ENCODE measurements around the gene PDZRN4. TPM values are rescaled to one million over a fixed set of nuclear protein-coding genes. Genes with fewer than 3 reads are reported as not detected.

PDZRN4 gene
- total RNA-seq, 1 donor: not detected

DNA sequence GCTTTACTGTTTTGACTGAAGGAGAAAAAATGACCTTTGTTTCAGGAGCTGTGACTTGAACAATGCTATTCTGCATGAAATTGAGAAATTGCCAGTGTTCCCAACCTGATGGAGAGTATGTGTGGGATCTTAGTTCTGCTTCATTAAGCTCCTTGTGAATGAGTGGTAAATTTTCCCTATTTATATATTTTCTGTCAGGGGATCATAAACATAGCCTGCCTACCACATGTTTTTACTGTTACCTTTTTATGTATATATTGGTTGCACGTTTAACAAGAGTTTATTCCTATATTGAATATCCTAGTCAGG lies 271.7 kb downstream of the PDZRN4 start:
- H3K9me3 ChIP-seq (ENCODE audit: low read depth, low read length): no peaks in the 10 kb centered on the region

GRCh38 chr12:41460906-41461305 lies 272.8 kb downstream of the PDZRN4 start:
- H3K27ac ChIP-seq (ENCODE audit: low read depth, low read length): no peak overlapping the region
- H3K27me3 ChIP-seq (ENCODE audit: insufficient read depth, low read length): no peaks in the 10 kb centered on the region
- H3K4me2 ChIP-seq (ENCODE audit: insufficient read depth, low read length): no peak overlapping the region
- H3K36me3 ChIP-seq (ENCODE audit: insufficient read depth, low read length): no peaks in the 10 kb centered on the region
- H4K20me1 ChIP-seq (ENCODE audit: insufficient read depth, low read length): no peaks in the 10 kb centered on the region
- no peaks in the 10 kb centered on the region for H3K9me3 ChIP-seq (ENCODE audit: low read depth, low read length)
- no peak overlapping the region for H3K4me3 ChIP-seq (ENCODE audit: insufficient read depth, low read length)
- H3K4me1 ChIP-seq (ENCODE audit: insufficient read depth, low read length): no peaks in the 10 kb centered on the region
- no peaks in the 10 kb centered on the region for H3K79me2 ChIP-seq (ENCODE audit: insufficient read depth, low read length)
- TF ChIP-seq CTCF (IDR thresholded peaks at IDR 0.05; ENCODE audit: extremely low read depth, low read depth, low read length): no peak
- no peak overlapping the region for H2AFZ ChIP-seq (ENCODE audit: low read length)
- no peak for DNase-seq (ENCODE audit: insufficient read length, low spot score, missing footprints)

More for the DNA sequence above, 271.7 kb downstream of the PDZRN4 start:
- no peak overlapping the region for H3K27ac ChIP-seq (ENCODE audit: low read depth, low read length)
- H2AFZ ChIP-seq (ENCODE audit: low read length): no peak overlapping the region
- H3K4me1 ChIP-seq (ENCODE audit: insufficient read depth, low read length): no peaks in the 10 kb centered on the region
- no peak for TF ChIP-seq CTCF (IDR thresholded peaks at IDR 0.05; ENCODE audit: extremely low read depth, low read depth, low read length)
- no peak overlapping the region for H3K4me3 ChIP-seq (ENCODE audit: insufficient read depth, low read length)
- no peaks in the 10 kb centered on the region for H3K36me3 ChIP-seq (ENCODE audit: insufficient read depth, low read length)
- H3K79me2 ChIP-seq (ENCODE audit: insufficient read depth, low read length): no peaks in the 10 kb centered on the region
- H3K27me3 ChIP-seq (ENCODE audit: insufficient read depth, low read length): no peaks in the 10 kb centered on the region
- H3K4me2 ChIP-seq (ENCODE audit: insufficient read depth, low read length): no peak overlapping the region
- no peak for DNase-seq (ENCODE audit: insufficient read length, low spot score, missing footprints)
- H4K20me1 ChIP-seq (ENCODE audit: insufficient read depth, low read length): no peaks in the 10 kb centered on the region

GRCh38 chr12:41462312-41462711 lies 274.2 kb downstream of the PDZRN4 start:
- no peak overlapping the region for H3K4me3 ChIP-seq (ENCODE audit: insufficient read depth, low read length)
- no peak overlapping the region for H2AFZ ChIP-seq (ENCODE audit: low read length)
- no peaks in the 10 kb centered on the region for H3K4me1 ChIP-seq (ENCODE audit: insufficient read depth, low read length)
- H3K79me2 ChIP-seq (ENCODE audit: insufficient read depth, low read length): no peaks in the 10 kb centered on the region
- H3K27ac ChIP-seq (ENCODE audit: low read depth, low read length): no peak overlapping the region
- DNase-seq (ENCODE audit: insufficient read length, low spot score, missing footprints): no peak
- H3K36me3 ChIP-seq (ENCODE audit: insufficient read depth, low read length): no peaks in the 10 kb centered on the region
- H4K20me1 ChIP-seq (ENCODE audit: insufficient read depth, low read length): no peaks in the 10 kb centered on the region
- H3K27me3 ChIP-seq (ENCODE audit: insufficient read depth, low read length): no peaks in the 10 kb centered on the region
- H3K4me2 ChIP-seq (ENCODE audit: insufficient read depth, low read length): no peak overlapping the region
- TF ChIP-seq CTCF (IDR thresholded peaks at IDR 0.05; ENCODE audit: extremely low read depth, low read depth, low read length): no peak
- no peaks in the 10 kb centered on the region for H3K9me3 ChIP-seq (ENCODE audit: low read depth, low read length)

- Histone ChIP-seq H3K4me1 (ENCODE audit: insufficient read depth, low read length) (no peaks in the 10 kb centered on the region), H3K9me3 (ENCODE audit: low read depth, low read length) (no peaks in the 10 kb centered on the region), H3K27ac (ENCODE audit: low read depth, low read length) (no peak overlapping the region), H2AFZ (ENCODE audit: low read length) (no peak overlapping the region), H3K4me3 (ENCODE audit: insufficient read depth, low read length) (no peak overlapping the region), H3K79me2 (ENCODE audit: insufficient read depth, low read length) (no peaks in the 10 kb centered on the region), H3K27me3 (ENCODE audit: insufficient read depth, low read length) (no peaks in the 10 kb centered on the region), H3K36me3 (ENCODE audit: insufficient read depth, low read length) (no peaks in the 10 kb centered on the region), H3K4me2 (ENCODE audit: insufficient read depth, low read length) (no peak overlapping the region), H4K20me1 (ENCODE audit: insufficient read depth, low read length) (no peaks in the 10 kb centered on the region)
- DNase-seq (ENCODE audit: insufficient read length, low spot score, missing footprints): no peak
- no peak for TF ChIP-seq CTCF (IDR thresholded peaks at IDR 0.05; ENCODE audit: extremely low read depth, low read depth, low read length)
Observed at GRCh38 chr12:41465526-41465925, 277.4 kb downstream of the PDZRN4 start.
